H1 (cell line): Measurements from ENCODE around the gene KDM6B. TPM values are rescaled to one million over a fixed set of nuclear protein-coding genes. Genes with fewer than 3 reads are reported as not detected.

ENCODE experiments used
- SIX5 ChIP-seq: IDR thresholded peaks from 2 replicates; pipeline ENCODE4 v1.6.1; 2011; ENCODE audit warnings: mild to moderate bottlenecking, low read depth, low read length
- ZNF274 ChIP-seq: IDR thresholded peaks from 2 replicates; pipeline ENCODE4 v1.7.0; 2012; ENCODE audit warnings: low read length, borderline replicate concordance; ENCODE audit errors: extremely low read depth
- polyA plus RNA-seq, 7 experiments: library from polyadenylated mRNA; depleted of rRNA in 3 of 7; stranded (reverse) in 5 of 7; unstranded in 2 of 7; fragments of >200 nt in 5 of 7; fragments of 200-250 nt in 2 of 7; gene quantifications; 1 replicate in 5 of 7; 2 replicates in 1 of 7; 4 replicates in 1 of 7; pipeline versions ENCODE4 v1.2.1 to v1.2.3, GENCODE V29; 2011 to 2013; ENCODE audit warnings: missing spikeins in 2 of 7, mixed read lengths in 2 of 7
- total RNA-seq: library from RNA; stranded (reverse); fragmentation: NEBNext Ultra II Directional; extraction: Animal tissue kit (Norgen Biotek cat#: 25700); gene quantifications from 2 replicates; pipeline ENCODE4 v1.2.1, GENCODE V29; 2021
- TF ChIP-seq, protein P1 (sequence below): IDR thresholded peaks from 2 replicates; pipeline ENCODE4 v1.6.1; 2011; ENCODE audit warnings: low read length, improper control_type of control experiment

KDM6B gene
- total and polyA plus RNA-seq, 2 of the 8 experiments (the other 6 are each of a cell fraction or from before 2014, with no cell fraction given), result 0.48 to 3.7 TPM

DNA sequence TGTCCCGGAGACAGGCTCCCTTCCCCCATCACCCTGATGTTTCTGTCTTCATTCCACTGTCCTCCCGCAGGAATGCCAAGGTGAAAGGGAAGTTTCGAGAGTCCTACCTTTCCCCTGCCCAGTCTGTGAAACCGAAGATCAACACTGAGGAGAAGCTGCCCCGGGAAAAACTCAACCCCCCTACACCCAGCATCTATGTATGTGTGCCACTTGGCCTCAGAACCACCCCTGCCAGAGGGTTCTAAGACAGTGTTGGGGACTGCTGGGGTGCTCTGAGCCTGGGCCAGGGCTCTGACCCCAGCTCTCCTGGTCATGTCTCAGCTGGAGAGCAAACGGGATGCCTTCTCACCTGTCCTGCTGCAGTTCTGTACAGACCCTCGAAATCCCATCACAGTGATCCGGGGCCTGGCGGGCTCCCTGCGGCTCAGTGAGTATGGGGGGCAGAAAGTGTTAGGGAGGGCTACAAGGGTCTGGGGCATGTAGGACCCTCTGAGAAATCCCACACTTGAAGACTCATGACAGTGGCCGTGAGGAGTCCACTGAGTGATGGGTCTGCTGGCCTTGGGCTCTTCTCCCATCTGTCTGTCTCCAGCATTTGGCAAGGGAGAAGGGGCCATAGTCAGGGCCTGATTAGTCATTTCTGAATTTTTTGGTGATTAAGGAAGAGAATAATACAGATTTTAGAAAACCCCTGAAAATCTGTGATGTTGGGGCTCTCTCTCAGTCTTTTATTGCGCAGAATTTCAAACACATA lies 15.9 kb downstream of the KDM6B start (continued):
- TF ChIP-seq ZNF274, result no peak
- TF ChIP-seq SIX5, result no peak
- TF ChIP-seq, protein P1, sequence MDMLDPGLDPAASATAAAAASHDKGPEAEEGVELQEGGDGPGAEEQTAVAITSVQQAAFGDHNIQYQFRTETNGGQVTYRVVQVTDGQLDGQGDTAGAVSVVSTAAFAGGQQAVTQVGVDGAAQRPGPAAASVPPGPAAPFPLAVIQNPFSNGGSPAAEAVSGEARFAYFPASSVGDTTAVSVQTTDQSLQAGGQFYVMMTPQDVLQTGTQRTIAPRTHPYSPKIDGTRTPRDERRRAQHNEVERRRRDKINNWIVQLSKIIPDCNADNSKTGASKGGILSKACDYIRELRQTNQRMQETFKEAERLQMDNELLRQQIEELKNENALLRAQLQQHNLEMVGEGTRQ, result no peak
